CD4-positive, alpha-beta T cell treated with Interleukin-2 at 100 ng/mL for 4 hours (primary cell): ENCODE measurements around the gene PPIF.

Source experiments
- DNase-seq: peaks from one replicate; pipeline ENCODE4 v3.0.0-alpha.2; 2020; ENCODE audit warnings: low spot score

PPIF gene

DNA sequence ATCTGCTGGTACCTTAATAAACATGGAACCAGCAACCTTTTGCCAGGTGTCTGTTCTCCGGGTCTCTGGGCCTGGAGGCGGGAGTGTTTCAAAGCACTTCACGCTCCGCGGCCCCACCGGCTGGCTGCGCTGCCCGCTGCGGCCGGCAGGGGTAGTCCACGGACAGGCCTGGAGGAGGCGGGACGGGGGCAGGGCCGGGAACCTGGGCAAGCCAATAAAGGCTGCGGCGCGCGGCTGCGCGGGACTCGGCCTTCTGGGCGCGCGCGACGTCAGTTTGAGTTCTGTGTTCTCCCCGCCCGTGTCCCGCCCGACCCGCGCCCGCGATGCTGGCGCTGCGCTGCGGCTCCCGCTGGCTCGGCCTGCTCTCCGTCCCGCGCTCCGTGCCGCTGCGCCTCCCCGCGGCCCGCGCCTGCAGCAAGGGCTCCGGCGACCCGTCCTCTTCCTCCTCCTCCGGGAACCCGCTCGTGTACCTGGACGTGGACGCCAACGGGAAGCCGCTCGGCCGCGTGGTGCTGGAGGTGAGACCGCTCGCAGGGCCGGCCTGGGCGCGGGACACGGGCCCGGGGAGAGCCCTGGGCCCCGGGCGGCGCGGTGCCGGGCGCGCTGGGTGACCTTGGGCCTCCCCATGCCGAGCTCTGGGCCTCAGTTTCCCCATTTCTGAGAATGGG lies at the start of gene PPIF:
Gene PPIF (plus strand): TSS at position 244 of the 668 bp plus-strand sequence. CDS start 80 bp downstream, at position 324.
- peak; percentile 93 for DNase-seq

- DNase-seq = peak; percentile 50
Measured at GRCh38 chr10:79298403-79299244, 48.6 kb upstream of the PPIF start.

- DNase-seq = no peak
Measured at GRCh38 chr10:79299397-79300241, 47.6 kb upstream of the PPIF start.

DNA sequence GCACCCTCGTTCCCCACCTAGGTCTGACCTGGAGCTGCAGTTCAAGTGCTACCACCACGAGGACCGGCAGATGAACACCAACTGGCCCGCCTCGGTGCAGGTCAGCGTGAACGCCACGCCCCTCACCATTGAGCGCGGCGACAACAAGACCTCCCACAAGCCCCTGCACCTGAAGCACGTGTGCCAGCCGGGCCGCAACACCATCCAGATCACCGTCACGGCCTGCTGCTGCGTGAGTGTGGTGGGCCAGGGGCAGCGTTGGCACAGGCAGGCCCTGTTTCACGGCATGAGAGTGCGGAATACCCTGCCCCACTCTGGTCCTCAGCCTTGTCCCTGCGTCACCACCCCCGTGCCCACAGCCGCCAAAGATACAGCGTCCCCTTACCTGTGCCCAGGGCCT lies 46.6 kb upstream of the PPIF start:
- DNase-seq = no peak

DNA sequence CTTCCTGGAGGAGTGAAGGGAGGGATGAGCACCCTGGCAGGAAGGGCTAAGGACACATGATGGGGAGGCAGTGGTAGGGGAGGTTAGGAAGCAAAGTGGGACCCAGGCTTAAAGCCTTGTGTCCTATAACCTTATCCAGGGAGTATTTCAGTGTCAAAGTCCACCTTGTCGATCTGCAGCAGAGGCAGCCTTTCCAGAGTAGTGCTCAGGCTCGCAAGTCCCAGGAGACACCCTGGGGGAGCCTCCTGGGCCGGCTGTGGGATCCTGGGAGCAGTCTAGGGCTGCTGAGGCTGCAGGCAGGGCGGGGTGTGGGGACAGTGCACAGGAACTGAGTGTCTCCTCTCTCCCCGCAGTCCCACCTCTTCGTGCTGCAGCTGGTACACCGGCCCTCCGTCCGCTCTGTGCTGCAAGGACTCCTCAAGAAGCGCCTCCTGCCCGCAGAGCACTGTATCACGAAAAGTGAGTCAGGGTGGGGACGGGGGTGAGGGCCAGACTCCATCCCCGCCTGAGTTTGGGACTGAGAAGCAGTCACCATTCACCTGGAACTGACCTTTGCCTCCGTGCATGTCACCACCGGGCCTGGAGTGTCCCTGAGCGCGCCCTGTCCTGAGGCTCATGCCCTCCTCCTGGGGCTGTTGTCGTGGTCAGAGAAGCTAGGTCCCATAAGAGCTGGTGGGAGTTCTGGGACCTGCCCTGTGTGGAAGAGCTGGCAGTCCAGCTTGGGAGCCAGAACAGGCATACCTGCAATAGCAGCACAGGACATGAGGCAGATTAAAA lies 45.3 kb upstream of the PPIF start:
- no peak for DNase-seq

- no peak for DNase-seq
Measured at GRCh38 chr10:79303631-79304478, 43.4 kb upstream of the PPIF start.

- DNase-seq = no peak
Measured at GRCh38 chr10:79304479-79305087, 42.7 kb upstream of the PPIF start.

GRCh38 chr10:79305515-79305914 lies 41.8 kb upstream of the PPIF start:
- no peak for DNase-seq

DNA sequence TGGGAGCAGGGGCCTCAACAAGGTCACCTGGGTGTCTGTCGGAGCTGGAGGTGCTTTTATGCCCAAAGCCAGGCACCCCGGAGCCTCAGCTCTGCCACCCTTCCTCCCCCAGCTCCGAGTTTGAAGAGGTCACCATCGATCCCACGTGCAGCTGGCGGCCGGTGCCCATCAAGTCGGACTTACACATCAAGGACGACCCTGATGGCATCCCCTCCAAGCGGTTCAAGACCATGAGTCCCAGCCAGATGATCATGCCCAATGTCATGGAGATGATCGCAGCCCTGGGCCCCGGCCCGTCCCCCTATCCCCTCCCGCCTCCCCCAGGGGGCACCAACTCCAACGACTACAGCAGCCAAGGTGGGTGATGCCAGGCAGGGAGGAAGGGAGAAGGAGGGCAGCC lies 41.3 kb upstream of the PPIF start:
- DNase-seq = no peak

GRCh38 chr10:79306644-79307220 lies 40.5 kb upstream of the PPIF start:
- DNase-seq = no peak

GRCh38 chr10:79308016-79308415 lies 39.3 kb upstream of the PPIF start:
- no peak for DNase-seq

DNA sequence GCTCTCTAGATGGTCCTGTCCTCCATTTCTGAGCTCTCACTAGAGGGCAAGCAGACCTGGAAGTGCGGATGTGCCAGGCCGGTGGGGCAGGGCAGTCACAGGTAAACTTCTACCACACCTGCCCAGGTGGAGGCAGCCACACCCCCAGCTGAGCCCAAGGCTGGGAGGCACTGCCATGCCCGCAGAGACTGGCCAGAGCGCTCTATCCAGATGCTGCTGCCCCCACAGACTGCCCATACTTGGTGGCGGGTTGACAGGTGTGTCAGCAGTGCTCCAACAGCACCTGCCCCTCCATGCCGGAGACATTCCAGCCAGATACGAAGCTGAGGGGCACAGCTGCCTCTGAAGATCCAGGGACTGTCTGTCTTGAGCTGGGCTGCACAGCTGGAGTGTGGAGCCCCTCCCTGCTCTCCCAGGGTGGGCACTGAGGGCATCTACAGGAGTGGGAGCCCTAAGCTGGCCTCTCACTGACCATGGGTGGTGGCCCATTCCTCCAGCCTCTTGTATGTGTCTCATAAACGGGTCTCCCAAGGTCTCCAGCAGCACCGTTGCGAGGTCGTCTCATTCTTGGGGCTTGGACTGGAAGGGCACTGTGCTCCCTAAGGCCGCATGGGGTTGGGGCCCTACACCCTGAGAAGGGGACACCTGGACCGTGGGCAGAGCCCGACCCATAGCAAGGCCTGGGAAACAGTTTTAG lies 38.2 kb upstream of the PPIF start:
- DNase-seq = no peak

DNA sequence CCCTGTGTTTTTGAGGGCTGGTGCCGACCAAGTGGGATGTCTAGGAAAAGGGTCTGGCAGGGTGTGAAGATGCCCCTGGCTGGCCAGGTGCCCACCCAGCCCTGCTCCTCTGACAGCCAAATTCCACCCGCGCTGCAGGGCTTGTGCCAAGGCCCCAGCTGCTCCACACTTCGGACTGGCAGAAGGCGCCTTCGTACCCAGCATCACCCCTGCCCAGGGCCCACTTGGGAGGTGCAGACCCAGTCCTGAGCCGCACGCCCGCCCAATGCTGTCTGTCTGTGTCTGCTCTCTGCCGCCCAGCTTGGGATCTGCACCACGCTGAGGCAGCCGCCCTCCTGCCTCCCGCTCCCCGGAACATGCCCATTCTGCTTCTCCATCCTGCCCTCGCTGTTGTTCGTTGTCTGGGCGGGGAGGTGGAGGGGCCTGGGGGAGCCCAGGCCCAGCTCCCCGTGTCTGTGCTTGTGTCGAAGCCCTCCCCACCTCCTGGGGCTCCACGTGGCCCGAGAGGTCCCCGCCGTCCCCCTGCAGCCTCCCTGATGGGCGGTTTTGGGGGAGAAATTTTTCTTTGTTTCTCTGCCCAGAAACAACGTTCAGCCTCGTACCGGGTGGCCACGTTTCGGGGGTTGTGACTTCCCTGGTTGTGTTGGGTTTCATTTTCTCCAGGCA lies 36.9 kb upstream of the PPIF start:
- DNase-seq = no peak

GRCh38 chr10:79310911-79311573 lies 36.2 kb upstream of the PPIF start:
- DNase-seq = no peak

- DNase-seq = no peak
Measured at GRCh38 chr10:79311581-79312407, 35.5 kb upstream of the PPIF start.

- no peak for DNase-seq
Measured at GRCh38 chr10:79312601-79313187, 34.6 kb upstream of the PPIF start.

DNA sequence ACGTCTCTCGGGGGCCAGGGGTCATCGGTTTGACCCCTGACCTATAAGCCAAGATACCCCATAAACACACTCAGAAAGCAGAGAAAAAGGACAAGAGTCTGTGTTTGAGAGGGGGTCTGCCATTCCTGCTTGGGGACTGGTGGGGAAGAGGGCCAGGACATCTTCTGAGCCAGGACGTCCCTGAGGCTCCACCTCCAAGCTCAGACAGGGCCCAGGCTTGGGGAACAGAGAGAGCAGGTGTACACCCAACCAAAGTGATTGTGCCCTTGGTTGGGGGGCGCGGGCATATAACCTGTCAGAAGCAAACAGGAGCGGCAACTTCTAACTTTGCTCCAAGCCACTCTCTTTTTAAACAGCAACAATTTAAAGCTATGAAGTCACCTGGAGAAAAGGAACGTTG lies 33.9 kb upstream of the PPIF start:
- DNase-seq = no peak
